Gastrocnemius medialis (tissue), 4 donors: ENCODE measurements around the gene PRR36.

Source experiments
- CTCF ChIP-seq, 5 experiments: fragments of 450-650 bp in 3 of 5; fragments of 200-600 bp in 2 of 5; sonication (generic) in 2 of 5; IDR thresholded peaks in 4 of 5; conservative IDR thresholded peaks in 1 of 5; 1 replicate in 4 of 5; 2 replicates in 1 of 5; pipeline ENCODE4 v1.5.1; 2016 to 2019; ENCODE audit warnings: antibody characterized with exemption in 5 of 5, mild to moderate bottlenecking in 3 of 5, moderate library complexity in 3 of 5
- POLR2A ChIP-seq, 2 donors: fragments of 450-650 bp; IDR thresholded peaks; one replicate each; pipeline ENCODE4 v1.6.1; 2017; ENCODE audit warnings: antibody characterized with exemption in 2 of 2, mild to moderate bottlenecking in 2 of 2, moderate library complexity in 2 of 2

GRCh38 chr19:7852851-7853769 is 21.1 kb downstream of the PRR36 start:
- TF ChIP-seq POLR2A (IDR thresholded peaks at IDR 0.05) (no peak), CTCF (IDR thresholded peaks at IDR 0.05 in 4 of 5, conservative IDR thresholded peaks at IDR 0.05 in 1 of 5) (peak; percentile 52 to 86 (median 79))
